ENCODE measurements around the gene CADM4.
"Not testable (repeated sequence)": the region's sequence is repeated elsewhere in the genome, so short reads cannot be mapped to it uniquely, and the experiment has no call there.

CADM4 gene

GRCh38 chr19:43591904-43592772 is 47.5 kb downstream of the CADM4 start:
- no peak for DNase-seq (ENCODE audit: insufficient read length, low spot score)
- no peak for FAIRE-seq

- FAIRE-seq (no peak), DNase-seq (ENCODE audit: insufficient read length, low spot score) (no peak)
Measured at GRCh38 chr19:43589678-43590077, 50.0 kb downstream of the CADM4 start.

- FAIRE-seq (no peak), DNase-seq (ENCODE audit: insufficient read length, low spot score) (no peak)
Measured at GRCh38 chr19:43589277-43589676, 50.4 kb downstream of the CADM4 start.

- FAIRE-seq; DNase-seq (ENCODE audit: insufficient read length, low spot score): not testable (repeated sequence)
Measured at GRCh38 chr19:43587029-43587428, 52.6 kb downstream of the CADM4 start.

- DNase-seq (ENCODE audit: insufficient read length, low spot score), result no peak
Measured at GRCh38 chr19:43586346-43586745, 53.3 kb downstream of the CADM4 start.

GRCh38 chr19:43584484-43584883 is 55.2 kb downstream of the CADM4 start:
- no peak for DNase-seq (ENCODE audit: insufficient read length, low spot score)
- no peak for FAIRE-seq

More at GRCh38 chr19:43586346-43586745, 53.3 kb downstream of the CADM4 start:
- no peak for FAIRE-seq

GRCh38 chr19:43582495-43582894 is 57.2 kb downstream of the CADM4 start:
- DNase-seq (ENCODE audit: insufficient read length, low spot score) (no peak), FAIRE-seq (no peak)

- FAIRE-seq (no peak), DNase-seq (ENCODE audit: insufficient read length, low spot score) (no peak)
Measured at GRCh38 chr19:43581467-43581866, 58.2 kb downstream of the CADM4 start.

- DNase-seq (ENCODE audit: insufficient read length, low spot score), result no peak
- FAIRE-seq, result no peak
Measured at GRCh38 chr19:43578787-43579186, 60.9 kb downstream of the CADM4 start.

GRCh38 chr19:43575955-43576878 is 63.4 kb downstream of the CADM4 start:
- DNase-seq (ENCODE audit: insufficient read length, low spot score) (no peak), FAIRE-seq (no peak)

GRCh38 chr19:43575156-43575950 is 64.3 kb downstream of the CADM4 start, which contains the start of the genes PINLYP and XRCC1:
Gene PINLYP, plus strand, starts transcription at chr19:43575801. Its CDS starts 1,391 bp downstream, at chr19:43577192.
Gene XRCC1, minus strand, starts transcription at chr19:43575527. Its CDS starts 69 bp downstream, at chr19:43575458.
- DNase-seq (ENCODE audit: insufficient read length, low spot score), result peak; percentile 97
- peak; percentile 95 for FAIRE-seq

GRCh38 chr19:43574424-43575155 is 65.1 kb downstream of the CADM4 start:
- no peak for DNase-seq (ENCODE audit: insufficient read length, low spot score)
- no peak for FAIRE-seq

Data from HTR-8/SVneo (cell line).